ENCODE results near the gene LGI4.

Gene LGI4

GRCh38 chr19:35083691-35084508 lies 51.0 kb downstream of the LGI4 start:
- DNase-seq (ENCODE audit: extremely low read depth, insufficient read length) = no peak
- no peak for TF ChIP-seq CTCF (IDR thresholded peaks at IDR 0.05; ENCODE audit: insufficient read depth, low read length, poor library complexity, severe bottlenecking)
- H3K4me3 ChIP-seq (replicated peaks; ENCODE audit: low read depth, low read length) = no peak overlapping the region
- no peaks in the 10 kb centered on the region for H3K36me3 ChIP-seq (ENCODE audit: control insufficient read depth, insufficient read depth, low read length)
- H3K27me3 ChIP-seq (replicated peaks; ENCODE audit: control insufficient read depth, insufficient read depth, low read length) = no peaks in the 10 kb centered on the region

DNA sequence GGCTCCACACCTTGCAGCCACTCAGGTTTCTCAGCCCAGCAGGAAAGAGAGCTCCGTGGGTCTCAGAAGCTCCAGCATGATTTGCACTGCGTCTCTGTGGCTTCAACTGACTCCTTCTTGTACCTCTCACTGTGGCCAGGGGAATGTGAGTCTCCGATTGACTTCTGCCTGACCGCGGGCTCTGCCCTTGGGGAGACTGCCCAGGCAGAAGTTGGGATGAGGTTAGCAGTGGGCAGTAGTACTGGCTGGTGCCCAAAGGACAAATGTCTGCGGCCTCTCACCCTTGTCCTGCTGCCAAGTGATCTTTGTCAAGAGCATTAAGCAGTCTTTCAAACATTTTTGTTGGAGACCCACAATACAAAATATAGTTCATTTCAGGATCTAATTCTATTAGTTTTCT lies 53.7 kb downstream of the LGI4 start:
- TF ChIP-seq CTCF (IDR thresholded peaks at IDR 0.05; ENCODE audit: insufficient read depth, low read length, poor library complexity, severe bottlenecking) = no peak
- no peaks in the 10 kb centered on the region for H3K36me3 ChIP-seq (ENCODE audit: control insufficient read depth, insufficient read depth, low read length)
- no peak for DNase-seq (ENCODE audit: extremely low read depth, insufficient read length)
- no peak overlapping the region for H3K4me3 ChIP-seq (replicated peaks; ENCODE audit: low read depth, low read length)
- H3K27me3 ChIP-seq (replicated peaks; ENCODE audit: control insufficient read depth, insufficient read depth, low read length) = no peaks in the 10 kb centered on the region

DNA sequence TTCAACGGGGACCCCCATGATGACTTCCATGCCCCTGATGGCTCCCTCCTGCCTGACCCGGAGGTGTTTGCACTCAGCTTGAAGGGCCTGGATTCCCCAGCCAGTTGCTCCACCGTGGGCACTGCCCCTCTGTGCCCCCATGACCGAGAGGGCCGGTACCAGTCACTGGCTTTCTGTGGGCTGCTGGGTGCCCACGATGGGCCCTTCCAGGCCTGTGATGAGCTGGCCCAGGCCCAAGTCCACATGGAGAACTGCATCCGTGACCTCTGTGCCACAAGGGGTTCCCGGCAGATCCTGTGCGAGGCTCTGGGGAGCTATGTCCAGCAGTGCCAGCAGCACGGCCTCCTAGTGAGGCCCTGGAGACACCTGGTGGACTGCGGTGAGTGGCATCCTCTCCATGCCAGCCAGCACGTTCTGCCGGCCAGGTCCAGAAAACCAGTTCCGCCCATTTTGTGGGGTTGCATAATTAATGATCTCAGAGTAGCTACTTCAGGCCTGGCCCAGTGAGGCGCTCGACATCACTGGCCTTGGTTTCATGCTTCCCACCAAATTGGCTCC lies 54.2 kb downstream of the LGI4 start:
- Histone ChIP-seq H3K4me3 (replicated peaks; ENCODE audit: low read depth, low read length) (no peak overlapping the region), H3K27me3 (replicated peaks; ENCODE audit: control insufficient read depth, insufficient read depth, low read length) (no peaks in the 10 kb centered on the region), H3K36me3 (ENCODE audit: control insufficient read depth, insufficient read depth, low read length) (no peaks in the 10 kb centered on the region)
- DNase-seq (ENCODE audit: extremely low read depth, insufficient read length) = no peak
- no peak for TF ChIP-seq CTCF (IDR thresholded peaks at IDR 0.05; ENCODE audit: insufficient read depth, low read length, poor library complexity, severe bottlenecking)

- H3K27me3 ChIP-seq (replicated peaks; ENCODE audit: control insufficient read depth, insufficient read depth, low read length) = no peaks in the 10 kb centered on the region
- no peak for TF ChIP-seq CTCF (IDR thresholded peaks at IDR 0.05; ENCODE audit: insufficient read depth, low read length, poor library complexity, severe bottlenecking)
- no peak overlapping the region for H3K4me3 ChIP-seq (replicated peaks; ENCODE audit: low read depth, low read length)
- H3K36me3 ChIP-seq (ENCODE audit: control insufficient read depth, insufficient read depth, low read length) = no peaks in the 10 kb centered on the region
- no peak for DNase-seq (ENCODE audit: extremely low read depth, insufficient read length)
Measured at GRCh38 chr19:35079826-35080225, 55.0 kb downstream of the LGI4 start.

DNA sequence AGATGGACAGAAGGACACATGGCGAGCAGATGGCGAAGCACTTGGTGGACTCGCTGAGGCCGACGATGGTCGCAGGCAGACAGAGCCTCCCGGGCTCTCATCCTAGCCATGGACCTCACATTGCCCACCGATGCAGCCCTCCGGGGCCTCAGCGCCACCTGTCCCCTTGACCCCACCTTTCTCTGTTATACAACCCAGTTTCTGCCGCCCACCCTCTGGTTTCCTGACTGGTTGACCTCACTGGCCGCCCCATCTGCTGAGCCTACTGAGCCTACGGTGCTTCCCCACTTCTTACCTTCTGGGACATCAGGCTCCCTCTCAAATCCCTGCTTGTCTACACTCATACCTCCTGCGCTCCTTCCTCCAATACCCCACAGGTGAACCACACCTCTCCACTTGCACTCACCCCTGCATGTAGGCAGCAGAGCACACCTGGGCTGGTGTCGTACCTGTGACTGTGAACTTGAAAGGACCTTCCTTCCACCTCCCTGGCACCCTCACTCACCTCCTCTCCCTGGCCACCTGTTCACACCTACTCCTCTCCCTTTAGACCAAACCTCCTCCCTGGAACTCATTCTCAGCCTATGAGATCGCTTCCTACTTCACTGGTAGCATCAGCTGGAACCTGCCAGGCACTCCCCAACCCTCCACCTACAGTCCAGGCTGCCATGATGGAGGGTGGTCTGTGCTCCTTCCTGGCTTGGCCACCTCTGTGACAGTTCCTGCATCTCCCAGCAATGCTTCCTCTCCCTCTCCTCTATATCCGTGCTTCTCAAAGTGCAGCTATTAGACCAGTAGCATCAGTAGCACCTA lies 57.2 kb downstream of the LGI4 start:
- no peak for DNase-seq (ENCODE audit: extremely low read depth, insufficient read length)
- H3K36me3 ChIP-seq (ENCODE audit: control insufficient read depth, insufficient read depth, low read length) = no peaks in the 10 kb centered on the region

More for the DNA sequence above, 57.2 kb downstream of the LGI4 start:
- no peaks in the 10 kb centered on the region for H3K27me3 ChIP-seq (replicated peaks; ENCODE audit: control insufficient read depth, insufficient read depth, low read length)
- no peak for TF ChIP-seq CTCF (IDR thresholded peaks at IDR 0.05; ENCODE audit: insufficient read depth, low read length, poor library complexity, severe bottlenecking)
- no peak overlapping the region for H3K4me3 ChIP-seq (replicated peaks; ENCODE audit: low read depth, low read length)
